OCI-LY7 (cell line): ENCODE measurements around the gene NDUFA8. TPM values are rescaled to one million over a fixed set of nuclear protein-coding genes. Genes with fewer than 3 reads are reported as not detected.

ENCODE experiments used
- BruUV-seq: library from RNA; stranded (reverse); fragments of 400-500 nt; replicated peaks from 2 replicates; lab custom pipeline; 2021; lab: Mats Ljungman, UMichigan
- CTCF ChIA-PET: fragments of 300-600 bp; sonication (Branson Sonifier 250); formaldehyde crosslinking; loops from one replicate; lab custom pipeline; 2022; ENCODE audit warnings: antibody characterized with exemption; ENCODE audit not compliant: unreplicated experiment; lab: Charles Lee
- POLR2A ChIA-PET: fragments of 300-600 bp; sonication (Branson Sonifier 250); formaldehyde crosslinking; loops from one replicate; lab custom pipeline; 2022; ENCODE audit warnings: antibody characterized with exemption; lab: Charles Lee
- DNase-seq: peaks from one replicate; pipeline ENCODE4 v3.0.0-alpha.2; 2015; ENCODE audit warnings: low spot score
- H2AFZ ChIP-seq: fragments of 200-600 bp; sonication (generic), shearing (Covaris generic); 2 replicates; pipeline ENCODE4 v1.6.1; 2014; ENCODE audit warnings: mild to moderate bottlenecking, antibody characterized with exemption, low read length, moderate library complexity
- H3K27ac ChIP-seq: fragments of 200-600 bp; sonication (generic); 2 replicates; pipeline ENCODE4 v1.5.1; 2014; ENCODE audit warnings: mixed run types, low read depth, mild to moderate bottlenecking, moderate library complexity, low read length, inconsistent platforms; ENCODE audit not compliant: poor library complexity, severe bottlenecking
- H3K36me3 ChIP-seq: fragments of 200-600 bp; sonication (generic); 2 replicates; pipeline ENCODE4 v1.6.1; 2014; ENCODE audit warnings: mild to moderate bottlenecking, antibody characterized with exemption, low read length, moderate library complexity, mixed read lengths; ENCODE audit not compliant: insufficient read depth
- H3K4me1 ChIP-seq: fragments of 200-600 bp; sonication (generic); 2 replicates; pipeline ENCODE4 v1.5.1; 2014; ENCODE audit warnings: mild to moderate bottlenecking, low read length; ENCODE audit not compliant: insufficient read depth, poor library complexity, severe bottlenecking
- H3K4me2 ChIP-seq: fragments of 200-600 bp; sonication (generic); 2 replicates; pipeline ENCODE4 v1.6.1; 2014; ENCODE audit warnings: mild to moderate bottlenecking, low read length
- H3K4me3 ChIP-seq: fragments of 200-600 bp; sonication (generic); 2 replicates; pipeline ENCODE4 v1.5.1; 2014; ENCODE audit warnings: mild to moderate bottlenecking, low read depth, low read length; ENCODE audit not compliant: poor library complexity, severe bottlenecking
- H3K79me2 ChIP-seq: fragments of 200-600 bp; sonication (generic); 2 replicates; pipeline ENCODE4 v1.6.1; 2016; ENCODE audit warnings: low read depth, mild to moderate bottlenecking, low read length, moderate library complexity, mixed read lengths; ENCODE audit not compliant: insufficient read depth
- H3K9me2 ChIP-seq: fragments of 200-600 bp; sonication (generic); 2 replicates; pipeline ENCODE4 v1.6.1; 2016; ENCODE audit warnings: mild to moderate bottlenecking, low read length, mixed read lengths; ENCODE audit not compliant: insufficient read depth
- H3K9me3 ChIP-seq: fragments of 200-600 bp; sonication (generic); 2 replicates; pipeline ENCODE4 v1.6.1; 2014; ENCODE audit warnings: mild to moderate bottlenecking, mixed run types, low read length, mixed read lengths
- H4K20me1 ChIP-seq: fragments of 200-600 bp; sonication (generic); 2 replicates; pipeline ENCODE4 v1.6.1; 2014; ENCODE audit warnings: mild to moderate bottlenecking, antibody characterized with exemption, low read length, moderate library complexity, mixed read lengths; ENCODE audit not compliant: insufficient read depth
- CTCF ChIP-seq: fragments of 200-600 bp; sonication (generic); conservative IDR thresholded peaks from 2 replicates; pipeline ENCODE4 v1.5.1; 2014; ENCODE audit warnings: mild to moderate bottlenecking, antibody characterized with exemption, low read length, moderate library complexity, mixed read lengths
- EZH2phosphoT487 ChIP-seq: fragments of 200-600 bp; sonication (generic); IDR thresholded peaks from 2 replicates; pipeline ENCODE4 v1.6.1; 2018; ENCODE audit warnings: low read depth, borderline replicate concordance, mild to moderate bottlenecking, mixed run types, antibody characterized with exemption, low read length, moderate library complexity, mixed read lengths
- intact Hi-C: fragments of 100-400 bp; cut with micrococcal nuclease; formaldehyde crosslinking; loops from one replicate; pipeline ENCODE4 v1.10.0; 2022; ENCODE audit not compliant: unreplicated experiment
- total RNA-seq, 2 experiments: library from RNA; depleted of rRNA in 1 of 2; stranded (reverse); fragments of >200 nt in 1 of 2; shearing (Covaris generic) in 1 of 2; gene quantifications; 2 replicates each; pipeline ENCODE4 v1.2.3, GENCODE V29; 2014 to 2022

Gene NDUFA8
- total RNA-seq, 2 experiments from 2014 or later = 24.2 to 51.0 TPM

GRCh38 chr9:122188369-122188768 is 28.8 kb upstream of the NDUFA8 start:
- no peaks in the 10 kb centered on the region for H3K9me2 ChIP-seq
- H4K20me1 ChIP-seq = no peaks in the 10 kb centered on the region
- ChIA-PET POLR2A (interaction anchor here (0.8 kb wide), 1 partner anchor 15 kb away, joined by 4 read pairs; no protein-coding TSS in a partner anchor), CTCF (no interaction called here)
- H3K9me3 ChIP-seq = no peaks in the 10 kb centered on the region
- H3K27ac ChIP-seq = no peak overlapping the region
- no peak for TF ChIP-seq CTCF
- TF ChIP-seq EZH2phosphoT487 = no peak
- no peak overlapping the region for H3K4me3 ChIP-seq
- no peak overlapping the region for H2AFZ ChIP-seq
- H3K4me2 ChIP-seq = no peak overlapping the region
- no peaks in the 10 kb centered on the region for H3K79me2 ChIP-seq
- BruUV-seq = no TSS peak
- intact Hi-C loops = no loop called here
- H3K4me1 ChIP-seq = no peaks in the 10 kb centered on the region
- no peaks in the 10 kb centered on the region for H3K36me3 ChIP-seq
- DNase-seq = no peak

GRCh38 chr9:122186777-122187470 is 27.3 kb upstream of the NDUFA8 start:
- Histone ChIP-seq H3K9me3 (no peaks in the 10 kb centered on the region), H3K36me3 (no peaks in the 10 kb centered on the region), H3K9me2 (no peaks in the 10 kb centered on the region), H3K79me2 (no peaks in the 10 kb centered on the region), H2AFZ (no peak overlapping the region), H3K4me1 (no peaks in the 10 kb centered on the region), H3K27ac (no peak overlapping the region), H4K20me1 (no peaks in the 10 kb centered on the region), H3K4me2 (no peak overlapping the region), H3K4me3 (no peak overlapping the region)
- POLR2A ChIA-PET = interaction anchor here (0.7 kb wide), 2 partner anchors 33 to 643 kb away, joined by 3 read pairs; no protein-coding TSS in a partner anchor
- TF ChIP-seq EZH2phosphoT487 (no peak), CTCF (no peak)
- intact Hi-C loops = no loop called here
- CTCF ChIA-PET = no interaction called here
- no TSS peak for BruUV-seq
- no peak for DNase-seq

GRCh38 chr9:122186301-122186700 is 26.7 kb upstream of the NDUFA8 start:
- no peak for DNase-seq
- no peaks in the 10 kb centered on the region for H3K4me1 ChIP-seq
- no peak overlapping the region for H3K27ac ChIP-seq
- BruUV-seq = no TSS peak
- H3K4me2 ChIP-seq = no peak overlapping the region
- no peaks in the 10 kb centered on the region for H3K9me3 ChIP-seq
- H4K20me1 ChIP-seq = no peaks in the 10 kb centered on the region
- no peak overlapping the region for H2AFZ ChIP-seq
- ChIA-PET CTCF (no interaction called here), POLR2A (interaction anchor here (0.7 kb wide), 2 partner anchors 32 to 644 kb away, joined by 3 read pairs; no protein-coding TSS in a partner anchor)
- H3K79me2 ChIP-seq = no peaks in the 10 kb centered on the region
- intact Hi-C loops = no loop called here
- TF ChIP-seq CTCF = no peak
- TF ChIP-seq EZH2phosphoT487 = no peak
- no peaks in the 10 kb centered on the region for H3K9me2 ChIP-seq
- H3K4me3 ChIP-seq = no peak overlapping the region
- H3K36me3 ChIP-seq = no peaks in the 10 kb centered on the region
